GM23338 (cell line): ENCODE measurements around the gene TRHDE.

ENCODE experiments used
- CREB1 ChIP-seq: fragments of 250-450 bp; sonication (Bioruptor Pico); IDR thresholded peaks from 2 replicates; pipeline ENCODE4 v1.5.0; 2020; ENCODE audit warnings: low read depth, mild to moderate bottlenecking, moderate library complexity
- CTCF ChIP-seq, 2 experiments: fragments of 200-600 bp in 1 of 2; sonication (generic) in 1 of 2; conservative IDR thresholded peaks; 2 replicates each; pipeline versions ENCODE4 v1.5.1 to v1.6.1; 2016 to 2017; ENCODE audit warnings: antibody characterized with exemption in 2 of 2, low read depth in 2 of 2, mild to moderate bottlenecking in 2 of 2, moderate library complexity in 1 of 2
- EZH2 ChIP-seq: fragments of 200-600 bp; sonication (generic); IDR thresholded peaks from one replicate; pipeline ENCODE4 v1.8.0; 2017; ENCODE audit warnings: antibody characterized with exemption, mild to moderate bottlenecking, low read depth; ENCODE audit not compliant: unreplicated experiment
- EZH2phosphoT487 ChIP-seq: fragments of 200-600 bp; sonication (generic); IDR thresholded peaks from one replicate; pipeline ENCODE4 v1.8.1; 2018; ENCODE audit warnings: antibody characterized with exemption; ENCODE audit not compliant: unreplicated experiment
- POLR2AphosphoS5 ChIP-seq: IDR thresholded peaks from 2 replicates; pipeline ENCODE4 v1.6.1; 2016; ENCODE audit warnings: antibody characterized with exemption, low read depth
- STAT1 ChIP-seq: IDR thresholded peaks from one replicate; pipeline ENCODE4 v1.6.1; 2016; ENCODE audit warnings: antibody characterized with exemption; ENCODE audit not compliant: unreplicated experiment
- ZNF114 ChIP-seq: fragments of 250-450 bp; sonication (Bioruptor Pico); IDR thresholded peaks from 2 replicates; pipeline ENCODE4 v1.5.0; 2020; ENCODE audit warnings: mild to moderate bottlenecking, moderate library complexity
- ZNF331 ChIP-seq: fragments of 250-450 bp; sonication (Bioruptor Pico); IDR thresholded peaks from 2 replicates; pipeline ENCODE4 v1.5.0; 2020; ENCODE audit warnings: low read depth, mild to moderate bottlenecking, moderate library complexity
- ZNF462 ChIP-seq: fragments of 250-450 bp; sonication (Bioruptor Pico); IDR thresholded peaks from 2 replicates; pipeline ENCODE4 v1.5.0; 2020; ENCODE audit warnings: mild to moderate bottlenecking, moderate library complexity
- TF ChIP-seq, protein P1 (sequence below): IDR thresholded peaks from one replicate; pipeline ENCODE4 v1.6.1; 2018; ENCODE audit warnings: antibody characterized with exemption; ENCODE audit not compliant: unreplicated experiment
- TF ChIP-seq, protein P2 (sequence below): IDR thresholded peaks from 2 replicates; pipeline ENCODE4 v1.6.1; 2016; ENCODE audit warnings: antibody characterized with exemption

DNA sequence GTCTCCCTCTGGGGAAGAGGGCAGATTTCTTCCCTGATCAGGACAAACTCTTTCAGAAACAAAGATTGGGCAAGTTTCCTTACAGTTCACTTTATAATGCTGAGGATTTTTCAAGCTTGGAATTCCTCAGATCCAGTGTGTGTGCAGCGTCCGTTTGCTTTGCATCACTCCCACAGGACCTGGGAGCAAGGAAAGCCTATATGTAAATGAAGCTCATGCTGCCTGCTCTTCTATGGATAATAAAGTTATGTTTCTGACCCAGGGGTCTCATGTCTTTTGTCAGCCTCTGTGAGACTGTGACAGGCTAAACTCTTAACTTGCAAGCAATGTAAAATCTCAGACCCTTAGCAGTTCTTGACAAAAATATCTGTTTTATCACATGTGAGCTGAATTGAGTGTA is 41.6 kb downstream of the TRHDE start:
- TF ChIP-seq, protein P1, sequence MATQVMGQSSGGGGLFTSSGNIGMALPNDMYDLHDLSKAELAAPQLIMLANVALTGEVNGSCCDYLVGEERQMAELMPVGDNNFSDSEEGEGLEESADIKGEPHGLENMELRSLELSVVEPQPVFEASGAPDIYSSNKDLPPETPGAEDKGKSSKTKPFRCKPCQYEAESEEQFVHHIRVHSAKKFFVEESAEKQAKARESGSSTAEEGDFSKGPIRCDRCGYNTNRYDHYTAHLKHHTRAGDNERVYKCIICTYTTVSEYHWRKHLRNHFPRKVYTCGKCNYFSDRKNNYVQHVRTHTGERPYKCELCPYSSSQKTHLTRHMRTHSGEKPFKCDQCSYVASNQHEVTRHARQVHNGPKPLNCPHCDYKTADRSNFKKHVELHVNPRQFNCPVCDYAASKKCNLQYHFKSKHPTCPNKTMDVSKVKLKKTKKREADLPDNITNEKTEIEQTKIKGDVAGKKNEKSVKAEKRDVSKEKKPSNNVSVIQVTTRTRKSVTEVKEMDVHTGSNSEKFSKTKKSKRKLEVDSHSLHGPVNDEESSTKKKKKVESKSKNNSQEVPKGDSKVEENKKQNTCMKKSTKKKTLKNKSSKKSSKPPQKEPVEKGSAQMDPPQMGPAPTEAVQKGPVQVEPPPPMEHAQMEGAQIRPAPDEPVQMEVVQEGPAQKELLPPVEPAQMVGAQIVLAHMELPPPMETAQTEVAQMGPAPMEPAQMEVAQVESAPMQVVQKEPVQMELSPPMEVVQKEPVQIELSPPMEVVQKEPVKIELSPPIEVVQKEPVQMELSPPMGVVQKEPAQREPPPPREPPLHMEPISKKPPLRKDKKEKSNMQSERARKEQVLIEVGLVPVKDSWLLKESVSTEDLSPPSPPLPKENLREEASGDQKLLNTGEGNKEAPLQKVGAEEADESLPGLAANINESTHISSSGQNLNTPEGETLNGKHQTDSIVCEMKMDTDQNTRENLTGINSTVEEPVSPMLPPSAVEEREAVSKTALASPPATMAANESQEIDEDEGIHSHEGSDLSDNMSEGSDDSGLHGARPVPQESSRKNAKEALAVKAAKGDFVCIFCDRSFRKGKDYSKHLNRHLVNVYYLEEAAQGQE, result no peak
- TF ChIP-seq CTCF (conservative IDR thresholded peaks at IDR 0.05; ENCODE audit: low read depth in 2 of 2) (no peak), EZH2phosphoT487 (no peak), CREB1 (CRISPR knock-in tag) (no peak), POLR2AphosphoS5 (no peak), ZNF114 (no peak), EZH2 (no peak), ZNF462 (CRISPR knock-in tag) (no peak), STAT1 (no peak), ZNF331 (CRISPR knock-in tag) (no peak)
- TF ChIP-seq, protein P2, sequence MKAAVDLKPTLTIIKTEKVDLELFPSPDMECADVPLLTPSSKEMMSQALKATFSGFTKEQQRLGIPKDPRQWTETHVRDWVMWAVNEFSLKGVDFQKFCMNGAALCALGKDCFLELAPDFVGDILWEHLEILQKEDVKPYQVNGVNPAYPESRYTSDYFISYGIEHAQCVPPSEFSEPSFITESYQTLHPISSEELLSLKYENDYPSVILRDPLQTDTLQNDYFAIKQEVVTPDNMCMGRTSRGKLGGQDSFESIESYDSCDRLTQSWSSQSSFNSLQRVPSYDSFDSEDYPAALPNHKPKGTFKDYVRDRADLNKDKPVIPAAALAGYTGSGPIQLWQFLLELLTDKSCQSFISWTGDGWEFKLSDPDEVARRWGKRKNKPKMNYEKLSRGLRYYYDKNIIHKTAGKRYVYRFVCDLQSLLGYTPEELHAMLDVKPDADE, result no peak
